Stimulated activated CD8-positive, alpha-beta memory T cell treated with anti-CD3 and anti-CD28 coated beads, Interleukin-12 subunit alpha, Interleukin-12 subunit beta, amount 100 ng/mL, for 24 hours (primary cell): ENCODE data around the gene LIF.
A peak's percentile ranks its signal among the peaks of the same experiment; 100 is the strongest.

Source experiments
- DNase-seq: peaks from one replicate; pipeline ENCODE4 v3.0.0-alpha.2; 2020; ENCODE audit errors: extremely low read depth

LIF gene

GRCh38 chr22:30245985-30246813 is at the start of gene LIF:
Gene LIF, minus strand, starts transcription at chr22:30246759. Its CDS starts 64 bp downstream, at chr22:30246695.
- no peak for DNase-seq

GRCh38 chr22:30296324-30296723 is 49.8 kb upstream of the LIF start:
- no peak for DNase-seq

GRCh38 chr22:30295576-30295975 is 49.0 kb upstream of the LIF start:
- no peak for DNase-seq

GRCh38 chr22:30294830-30295229 is 48.3 kb upstream of the LIF start:
- no peak for DNase-seq

GRCh38 chr22:30294066-30294465 is 47.5 kb upstream of the LIF start:
- no peak for DNase-seq

GRCh38 chr22:30293026-30293425 is 46.5 kb upstream of the LIF start:
- DNase-seq = no peak

GRCh38 chr22:30292069-30292970 is 45.8 kb upstream of the LIF start:
- no peak for DNase-seq

- DNase-seq = no peak
These were observed 44.7 kb upstream of the LIF start for GRCh38 chr22:30291058-30291892.

- DNase-seq = no peak
These were observed 43.9 kb upstream of the LIF start for GRCh38 chr22:30290342-30291057.

- no peak for DNase-seq
These were observed 43.4 kb upstream of the LIF start for GRCh38 chr22:30289980-30290313.

GRCh38 chr22:30289141-30289979 is 42.8 kb upstream of the LIF start, which contains the start of gene CASTOR1:
Gene CASTOR1, minus strand, starts transcription at chr22:30289505. Its CDS starts 8 bp downstream, at chr22:30289497.
- peak; percentile 82 for DNase-seq

- DNase-seq = no peak
These were observed 42.0 kb upstream of the LIF start for GRCh38 chr22:30288419-30289140.

- DNase-seq = peak; percentile 69
These were observed 41.3 kb upstream of the LIF start for GRCh38 chr22:30287648-30288418.

- peak; percentile 66 for DNase-seq
These were observed 40.5 kb upstream of the LIF start for GRCh38 chr22:30286813-30287647.

- no peak for DNase-seq
These were observed 39.8 kb upstream of the LIF start for GRCh38 chr22:30286331-30286730.

- no peak for DNase-seq
These were observed 39.3 kb upstream of the LIF start for GRCh38 chr22:30285846-30286200.

- DNase-seq = no peak
These were observed 38.8 kb upstream of the LIF start for GRCh38 chr22:30285176-30285845.
